ENCODE measurements around the gene GPR55.

Gene GPR55

GRCh38 chr2:230934231-230935129 is 9.4 kb upstream of the GPR55 start:
- no peak for DNase-seq (ENCODE audit: low read depth)

GRCh38 chr2:230933521-230934180 is 8.6 kb upstream of the GPR55 start:
- DNase-seq (ENCODE audit: low read depth), result no peak

GRCh38 chr2:230932556-230933511 is 7.8 kb upstream of the GPR55 start:
- no peak for DNase-seq (ENCODE audit: low read depth)

- DNase-seq (ENCODE audit: low read depth), result no peak
These were observed 6.7 kb upstream of the GPR55 start for GRCh38 chr2:230931556-230932231.

- no peak for DNase-seq (ENCODE audit: low read depth)
These were observed 6.0 kb upstream of the GPR55 start for GRCh38 chr2:230930928-230931555.

GRCh38 chr2:230930149-230930780 is 5.2 kb upstream of the GPR55 start:
- DNase-seq (ENCODE audit: low read depth), result no peak

GRCh38 chr2:230929381-230930148 is 4.5 kb upstream of the GPR55 start:
- no peak for DNase-seq (ENCODE audit: low read depth)

- no peak for DNase-seq (ENCODE audit: low read depth)
These were observed 3.8 kb upstream of the GPR55 start for GRCh38 chr2:230928701-230929380.

- no peak for DNase-seq (ENCODE audit: low read depth)
These were observed 2.8 kb upstream of the GPR55 start for GRCh38 chr2:230927711-230928341.

GRCh38 chr2:230925879-230926765 is 1.1 kb upstream of the GPR55 start:
- no peak for DNase-seq (ENCODE audit: low read depth)

GRCh38 chr2:230925443-230925878 is 419 bp upstream of the GPR55 start:
- no peak for DNase-seq (ENCODE audit: low read depth)

GRCh38 chr2:230924092-230924469 is 961 bp downstream of the GPR55 start:
- DNase-seq (ENCODE audit: low read depth), result no peak

GRCh38 chr2:230922951-230923717 is 1.9 kb downstream of the GPR55 start:
- DNase-seq (ENCODE audit: low read depth), result no peak

GRCh38 chr2:230921806-230922595 is 3.0 kb downstream of the GPR55 start:
- DNase-seq (ENCODE audit: low read depth), result no peak

- no peak for DNase-seq (ENCODE audit: low read depth)
These were observed 4.9 kb downstream of the GPR55 start for GRCh38 chr2:230920167-230920566.

GRCh38 chr2:230919681-230920080 is 5.4 kb downstream of the GPR55 start:
- no peak for DNase-seq (ENCODE audit: low read depth)

Data from stimulated activated CD8-positive, alpha-beta memory T cell treated with anti-CD3 and anti-CD28 coated beads, Interleukin-4, amount 100 ng/mL, for 24 hours (primary cell).